Thoracic aorta (tissue), 2 donors: Measurements from ENCODE around the gene RPS6KA3. TPM values are rescaled to one million over a fixed set of nuclear protein-coding genes. Genes with fewer than 3 reads are reported as not detected.

Experiments
- ATAC-seq: fragments of 150-250 bp; one replicate; pipeline ENCODE4 v1.8.0; 2017; ENCODE audit warnings: low read depth; ENCODE audit not compliant: insufficient number of reproducible peaks, low FRiP score
- DNase-seq: peaks from one replicate; pipeline ENCODE4 v3.0.0-alpha.2; 2020; ENCODE audit warnings: low spot score
- H3K27ac ChIP-seq, 2 donors: fragments of 200-600 bp; sonication (generic); 1 replicate in 1 of 2; 2 replicates in 1 of 2; pipeline ENCODE4 v1.5.1; 2016; ENCODE audit warnings: mild to moderate bottlenecking in 2 of 2, moderate library complexity in 2 of 2
- H3K27me3 ChIP-seq: fragments of 200-600 bp; sonication (generic); replicated peaks from 2 replicates; pipeline ENCODE4 v1.6.0; 2016; ENCODE audit warnings: mild to moderate bottlenecking; ENCODE audit not compliant: insufficient read depth
- H3K36me3 ChIP-seq: fragments of 200-600 bp; sonication (generic); one replicate; pipeline ENCODE4 v1.5.1; 2016
- H3K4me1 ChIP-seq, 2 donors: fragments of 200-600 bp; sonication (generic); 1 replicate in 1 of 2; 2 replicates in 1 of 2; pipeline versions ENCODE4 v1.5.1 to v1.6.0; 2016; ENCODE audit warnings: low read depth in 2 of 2, mild to moderate bottlenecking in 1 of 2; ENCODE audit not compliant: control insufficient read depth in 1 of 2
- H3K4me3 ChIP-seq: fragments of 200-600 bp; sonication (generic); 2 replicates; pipeline ENCODE4 v1.5.1; 2016; ENCODE audit warnings: mild to moderate bottlenecking
- H3K9me3 ChIP-seq: fragments of 200-600 bp; sonication (generic); 2 replicates; pipeline ENCODE4 v1.5.1; 2016
- CTCF ChIP-seq: fragments of 200-600 bp; sonication (generic); IDR thresholded peaks from one replicate; pipeline ENCODE4 v1.5.1; 2019; ENCODE audit warnings: antibody characterized with exemption
- total RNA-seq, 2 donors: library from RNA; depleted of rRNA; stranded (reverse); fragments of >200 nt; gene quantifications; one replicate each; pipeline versions ENCODE4 v1.1.0 to v1.2.3, GENCODE V29; 2016

The RPS6KA3 gene
- total RNA-seq = 10 to 100 TPM; 24.0 to 64.5 TPM

- peak within 1 kb of the TSS; percentile 78 to 88 for H3K27ac ChIP-seq
- no peaks in the 10 kb centered on the region for H3K36me3 ChIP-seq
- no peaks in the 10 kb centered on the region for H3K9me3 ChIP-seq
- peak; percentile 65 for DNase-seq
- peak within 1 kb of the TSS; percentile 88 for H3K4me3 ChIP-seq
- no peaks in the 10 kb centered on the region for H3K27me3 ChIP-seq
- ATAC-seq = peak; percentile 83
- no peak for TF ChIP-seq CTCF
- peaks cover 3 to 11% of the 10 kb centered on the region in 2 donors for H3K4me1 ChIP-seq
Observed at GRCh38 chrX:20266810-20267606, at the start of gene RPS6KA3. Gene RPS6KA3 (minus strand): TSS chrX:20266909. CDS start chrX:20266632, 277 bp downstream.

GRCh38 chrX:20315140-20315539 lies 48.4 kb upstream of the RPS6KA3 start:
- no peak for DNase-seq
- no peak for ATAC-seq
- no peak overlapping the region for H3K4me3 ChIP-seq
- H3K4me1 ChIP-seq = no peaks in the 10 kb centered on the region
- no peak overlapping the region for H3K27ac ChIP-seq
- no peaks in the 10 kb centered on the region for H3K36me3 ChIP-seq
- no peak for TF ChIP-seq CTCF
- no peaks in the 10 kb centered on the region for H3K27me3 ChIP-seq
- H3K9me3 ChIP-seq = no peaks in the 10 kb centered on the region

- ATAC-seq = no peak
- Histone ChIP-seq H3K27ac (no peak overlapping the region), H3K4me1 (no peaks in the 10 kb centered on the region), H3K27me3 (no peaks in the 10 kb centered on the region), H3K36me3 (no peaks in the 10 kb centered on the region), H3K4me3 (no peak overlapping the region), H3K9me3 (no peaks in the 10 kb centered on the region)
- DNase-seq = no peak
- TF ChIP-seq CTCF = no peak
Observed at GRCh38 chrX:20313899-20314298, 47.2 kb upstream of the RPS6KA3 start.

- no peak for ATAC-seq
- H3K4me3 ChIP-seq = no peak overlapping the region
Observed at GRCh38 chrX:20312018-20312417, 45.3 kb upstream of the RPS6KA3 start.

GRCh38 chrX:20311505-20311904 lies 44.8 kb upstream of the RPS6KA3 start:
- DNase-seq = no peak
- Histone ChIP-seq H3K27me3 (no peaks in the 10 kb centered on the region), H3K27ac (no peak overlapping the region), H3K9me3 (no peaks in the 10 kb centered on the region), H3K4me1 (no peaks in the 10 kb centered on the region), H3K36me3 (no peaks in the 10 kb centered on the region), H3K4me3 (no peak overlapping the region)
- ATAC-seq = no peak
- no peak for TF ChIP-seq CTCF

More at GRCh38 chrX:20312018-20312417, 45.3 kb upstream of the RPS6KA3 start:
- TF ChIP-seq CTCF = no peak
- Histone ChIP-seq H3K36me3 (no peaks in the 10 kb centered on the region), H3K4me1 (no peaks in the 10 kb centered on the region), H3K27me3 (no peaks in the 10 kb centered on the region), H3K27ac (no peak overlapping the region), H3K9me3 (no peaks in the 10 kb centered on the region)
- no peak for DNase-seq
